ENCODE measurements around the gene CGB1.

DNA sequence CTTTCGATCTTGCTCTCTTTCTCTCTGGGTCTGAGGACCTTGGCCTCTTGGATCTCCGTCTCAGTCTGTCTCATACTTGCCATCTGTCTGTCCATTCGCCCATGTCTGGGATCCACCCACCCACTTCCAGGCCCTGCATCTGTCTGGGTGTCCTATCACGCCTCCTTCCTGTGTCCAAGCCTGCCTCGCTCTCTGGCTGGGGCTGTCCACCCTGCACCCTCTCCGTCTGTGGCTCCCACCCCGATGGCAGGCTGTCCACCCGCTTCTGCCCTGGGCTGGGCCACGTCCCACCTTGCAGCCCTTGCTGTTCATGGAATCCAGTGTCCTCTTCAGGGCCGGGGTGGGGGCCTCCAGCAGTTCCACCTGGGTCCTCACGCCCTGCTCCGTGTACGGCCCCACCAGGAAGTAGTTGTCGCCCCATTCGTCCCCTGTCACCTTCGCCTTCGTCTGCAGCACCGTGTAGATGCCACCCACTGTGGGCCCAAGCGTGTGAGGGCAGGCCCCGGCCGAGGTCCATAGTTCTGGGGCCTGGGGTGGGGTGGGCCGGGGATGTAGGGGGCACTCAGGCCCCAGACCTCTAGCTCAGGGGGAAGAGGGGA, 45.6 kb downstream of the CGB1 start:
- TF ChIP-seq, protein P1, sequence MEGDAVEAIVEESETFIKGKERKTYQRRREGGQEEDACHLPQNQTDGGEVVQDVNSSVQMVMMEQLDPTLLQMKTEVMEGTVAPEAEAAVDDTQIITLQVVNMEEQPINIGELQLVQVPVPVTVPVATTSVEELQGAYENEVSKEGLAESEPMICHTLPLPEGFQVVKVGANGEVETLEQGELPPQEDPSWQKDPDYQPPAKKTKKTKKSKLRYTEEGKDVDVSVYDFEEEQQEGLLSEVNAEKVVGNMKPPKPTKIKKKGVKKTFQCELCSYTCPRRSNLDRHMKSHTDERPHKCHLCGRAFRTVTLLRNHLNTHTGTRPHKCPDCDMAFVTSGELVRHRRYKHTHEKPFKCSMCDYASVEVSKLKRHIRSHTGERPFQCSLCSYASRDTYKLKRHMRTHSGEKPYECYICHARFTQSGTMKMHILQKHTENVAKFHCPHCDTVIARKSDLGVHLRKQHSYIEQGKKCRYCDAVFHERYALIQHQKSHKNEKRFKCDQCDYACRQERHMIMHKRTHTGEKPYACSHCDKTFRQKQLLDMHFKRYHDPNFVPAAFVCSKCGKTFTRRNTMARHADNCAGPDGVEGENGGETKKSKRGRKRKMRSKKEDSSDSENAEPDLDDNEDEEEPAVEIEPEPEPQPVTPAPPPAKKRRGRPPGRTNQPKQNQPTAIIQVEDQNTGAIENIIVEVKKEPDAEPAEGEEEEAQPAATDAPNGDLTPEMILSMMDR (IDR thresholded peaks at IDR 0.05; ENCODE audit: low read length), result no peak
- no peak for TF ChIP-seq EZH2 (IDR thresholded peaks at IDR 0.05; ENCODE audit: borderline replicate concordance, low read length)

Measured in OCI-LY1 (cell line).